NCI-H1417 treated with DMSO at 0.1 percent for 48 hours (cell line): Measurements from ENCODE around the gene TSPEAR.

Experiments used
- DNase-seq: peaks from one replicate; lab custom pipeline; 2025; lab: John Stamatoyannopoulos, UW

Gene TSPEAR

GRCh38 chr21:44527983-44528633 is 183.3 kb downstream of the TSPEAR start:
- no peak for DNase-seq

- DNase-seq: no peak
These were observed 184.0 kb downstream of the TSPEAR start for GRCh38 chr21:44527156-44527982.

- no peak for DNase-seq
These were observed 185.0 kb downstream of the TSPEAR start for GRCh38 chr21:44526096-44526997.

- DNase-seq: no peak
These were observed 185.8 kb downstream of the TSPEAR start for GRCh38 chr21:44525391-44526095.

GRCh38 chr21:44524414-44525371 is 186.7 kb downstream of the TSPEAR start:
- no peak for DNase-seq

GRCh38 chr21:44523567-44524413 is 187.6 kb downstream of the TSPEAR start:
- no peak for DNase-seq

GRCh38 chr21:44522753-44523204 is 188.6 kb downstream of the TSPEAR start:
- no peak for DNase-seq

GRCh38 chr21:44521928-44522752 is 189.2 kb downstream of the TSPEAR start:
- no peak for DNase-seq

GRCh38 chr21:44521301-44521927 is 190.0 kb downstream of the TSPEAR start:
- DNase-seq: no peak

GRCh38 chr21:44520326-44521300 is 190.8 kb downstream of the TSPEAR start:
- no peak for DNase-seq

- no peak for DNase-seq
These were observed 191.7 kb downstream of the TSPEAR start for GRCh38 chr21:44519346-44520325.

- no peak for DNase-seq
These were observed 192.7 kb downstream of the TSPEAR start for GRCh38 chr21:44518686-44519085.

- no peak for DNase-seq
These were observed 194.0 kb downstream of the TSPEAR start for GRCh38 chr21:44517175-44517899.

GRCh38 chr21:44516828-44517174 is 194.6 kb downstream of the TSPEAR start:
- DNase-seq: no peak

- no peak for DNase-seq
These were observed 195.0 kb downstream of the TSPEAR start for GRCh38 chr21:44516342-44516741.
